ENCODE measurements around the gene PALLD.

The PALLD gene

GRCh38 chr4:168845897-168846296 lies 349.0 kb downstream of the PALLD start:
- TF ChIP-seq CTCF (conservative IDR thresholded peaks at IDR 0.05), result no peak

GRCh38 chr4:168846414-168846813 lies 349.6 kb downstream of the PALLD start:
- no peak overlapping the region for H3K27ac ChIP-seq
- TF ChIP-seq CTCF (conservative IDR thresholded peaks at IDR 0.05), result no peak

More at GRCh38 chr4:168845897-168846296, 349.0 kb downstream of the PALLD start:
- 0 out of 2 replicates have a peak overlapping the region, but pooled peaks have one; percentile 7 for H3K27ac ChIP-seq

GRCh38 chr4:168847771-168848502 lies 351.1 kb downstream of the PALLD start:
- TF ChIP-seq CTCF (conservative IDR thresholded peaks at IDR 0.05), result no peak
- no peak overlapping the region for H3K27ac ChIP-seq

GRCh38 chr4:168849030-168849675 lies 352.3 kb downstream of the PALLD start:
- no peak overlapping the region for H3K27ac ChIP-seq
- no peak for TF ChIP-seq CTCF (conservative IDR thresholded peaks at IDR 0.05)

GRCh38 chr4:168849997-168850396 lies 353.1 kb downstream of the PALLD start:
- no peak overlapping the region for H3K27ac ChIP-seq
- no peak for TF ChIP-seq CTCF (conservative IDR thresholded peaks at IDR 0.05)

- H3K27ac ChIP-seq, result no peak overlapping the region
- TF ChIP-seq CTCF (conservative IDR thresholded peaks at IDR 0.05), result no peak
Observed at GRCh38 chr4:168852387-168852786, 355.5 kb downstream of the PALLD start.

- TF ChIP-seq CTCF (conservative IDR thresholded peaks at IDR 0.05), result no peak
- H3K27ac ChIP-seq, result no peak overlapping the region
Observed at GRCh38 chr4:168852933-168853713, 356.3 kb downstream of the PALLD start.
